Measurements from ENCODE around the gene PCNX2.

PCNX2 gene

DNA sequence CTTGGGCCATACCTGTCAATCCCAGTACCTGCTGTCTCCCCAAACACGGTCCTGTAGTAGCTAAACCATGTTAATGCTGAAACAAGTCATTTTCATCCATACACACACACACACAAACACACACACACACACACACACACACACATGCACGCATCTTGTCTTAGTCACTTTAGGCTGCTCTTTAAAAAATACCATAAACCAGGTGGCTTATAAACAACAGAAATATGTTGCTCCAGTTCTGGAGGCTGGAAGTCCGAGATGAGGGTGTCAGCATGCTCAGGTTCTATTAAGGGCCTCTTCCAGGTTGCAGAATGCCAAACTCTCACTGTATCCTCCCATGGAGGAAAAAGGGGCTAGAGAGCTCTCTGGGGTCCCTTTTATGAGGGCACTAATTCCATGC is 215.2 kb downstream of the PCNX2 start:
- Histone ChIP-seq H3K27ac (ENCODE audit: poor library complexity, severe bottlenecking) (no peak overlapping the region), H3K36me3 (ENCODE audit: low read depth) (no peaks in the 10 kb centered on the region), H3K4me1 (ENCODE audit: insufficient read depth, poor library complexity, severe bottlenecking) (peaks cover under 1% of the 10 kb centered on the region), H3K4me3 (ENCODE audit: severe bottlenecking) (no peak overlapping the region), H3K27me3 (ENCODE audit: insufficient read depth, poor library complexity, severe bottlenecking) (no peaks in the 10 kb centered on the region), H3K9me3 (ENCODE audit: severe bottlenecking) (no peaks in the 10 kb centered on the region)
- TF ChIP-seq, protein P1, sequence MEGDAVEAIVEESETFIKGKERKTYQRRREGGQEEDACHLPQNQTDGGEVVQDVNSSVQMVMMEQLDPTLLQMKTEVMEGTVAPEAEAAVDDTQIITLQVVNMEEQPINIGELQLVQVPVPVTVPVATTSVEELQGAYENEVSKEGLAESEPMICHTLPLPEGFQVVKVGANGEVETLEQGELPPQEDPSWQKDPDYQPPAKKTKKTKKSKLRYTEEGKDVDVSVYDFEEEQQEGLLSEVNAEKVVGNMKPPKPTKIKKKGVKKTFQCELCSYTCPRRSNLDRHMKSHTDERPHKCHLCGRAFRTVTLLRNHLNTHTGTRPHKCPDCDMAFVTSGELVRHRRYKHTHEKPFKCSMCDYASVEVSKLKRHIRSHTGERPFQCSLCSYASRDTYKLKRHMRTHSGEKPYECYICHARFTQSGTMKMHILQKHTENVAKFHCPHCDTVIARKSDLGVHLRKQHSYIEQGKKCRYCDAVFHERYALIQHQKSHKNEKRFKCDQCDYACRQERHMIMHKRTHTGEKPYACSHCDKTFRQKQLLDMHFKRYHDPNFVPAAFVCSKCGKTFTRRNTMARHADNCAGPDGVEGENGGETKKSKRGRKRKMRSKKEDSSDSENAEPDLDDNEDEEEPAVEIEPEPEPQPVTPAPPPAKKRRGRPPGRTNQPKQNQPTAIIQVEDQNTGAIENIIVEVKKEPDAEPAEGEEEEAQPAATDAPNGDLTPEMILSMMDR (IDR thresholded peaks at IDR 0.05; ENCODE audit: poor library complexity, severe bottlenecking), result no peak
- no peak for DNase-seq (ENCODE audit: low spot score)
- no peak for ATAC-seq (ENCODE audit: low read depth)

DNA sequence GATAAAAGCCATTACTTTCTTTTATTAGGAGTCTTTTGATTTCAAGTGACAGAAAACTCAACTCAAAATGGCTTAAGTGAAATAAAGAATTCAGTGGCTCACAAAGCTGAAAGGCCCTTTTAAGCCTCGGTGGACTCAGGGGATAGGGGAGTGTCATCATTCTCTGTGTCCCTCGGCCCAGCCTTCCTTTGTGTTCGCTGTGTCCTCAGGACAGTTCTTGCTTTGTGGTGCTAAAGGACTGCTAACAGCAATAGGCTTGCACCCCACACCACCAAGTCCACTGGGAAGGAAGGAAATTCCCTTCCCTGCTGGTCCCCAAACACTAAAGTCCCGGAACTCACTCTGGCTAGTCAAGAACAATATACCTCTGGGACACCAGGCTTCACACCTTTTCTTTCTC is 216.0 kb downstream of the PCNX2 start:
- DNase-seq (ENCODE audit: low spot score) (no peak), ATAC-seq (ENCODE audit: low read depth) (no peak)
- Histone ChIP-seq H3K27me3 (ENCODE audit: insufficient read depth, poor library complexity, severe bottlenecking) (no peaks in the 10 kb centered on the region), H3K4me1 (ENCODE audit: insufficient read depth, poor library complexity, severe bottlenecking) (peaks cover 3% of the 10 kb centered on the region), H3K36me3 (ENCODE audit: low read depth) (no peaks in the 10 kb centered on the region), H3K4me3 (ENCODE audit: severe bottlenecking) (no peak overlapping the region), H3K27ac (ENCODE audit: poor library complexity, severe bottlenecking) (no peak overlapping the region), H3K9me3 (ENCODE audit: severe bottlenecking) (no peaks in the 10 kb centered on the region)
- TF ChIP-seq, protein P1 (IDR thresholded peaks at IDR 0.05; ENCODE audit: poor library complexity, severe bottlenecking), result no peak

DNA sequence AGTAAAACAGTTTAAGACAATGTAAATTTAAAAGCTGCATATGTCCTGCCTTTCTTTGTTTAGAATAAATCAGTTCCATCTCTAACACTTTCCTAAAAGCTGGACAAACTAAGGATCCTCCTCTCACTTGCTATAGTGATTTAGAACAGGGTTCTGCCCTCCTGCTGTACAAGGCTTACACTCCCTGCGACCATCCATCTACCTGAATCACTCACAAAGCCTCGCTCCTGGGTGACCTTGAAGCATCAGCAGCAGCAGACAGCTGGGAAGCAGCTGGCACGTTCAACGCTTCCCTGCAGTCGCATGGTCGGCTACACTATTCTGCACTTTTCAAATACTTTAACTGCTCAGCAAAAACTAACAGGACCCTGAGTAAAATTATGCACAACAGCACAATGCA is 217.1 kb downstream of the PCNX2 start:
- Histone ChIP-seq H3K27ac (ENCODE audit: poor library complexity, severe bottlenecking) (no peak overlapping the region), H3K4me1 (ENCODE audit: insufficient read depth, poor library complexity, severe bottlenecking) (peaks cover 3% of the 10 kb centered on the region), H3K36me3 (ENCODE audit: low read depth) (no peaks in the 10 kb centered on the region), H3K4me3 (ENCODE audit: severe bottlenecking) (no peak overlapping the region), H3K9me3 (ENCODE audit: severe bottlenecking) (no peaks in the 10 kb centered on the region), H3K27me3 (ENCODE audit: insufficient read depth, poor library complexity, severe bottlenecking) (no peaks in the 10 kb centered on the region)
- no peak for ATAC-seq (ENCODE audit: low read depth)
- DNase-seq (ENCODE audit: low spot score), result no peak
- TF ChIP-seq, protein P1 (IDR thresholded peaks at IDR 0.05; ENCODE audit: poor library complexity, severe bottlenecking), result no peak

DNA sequence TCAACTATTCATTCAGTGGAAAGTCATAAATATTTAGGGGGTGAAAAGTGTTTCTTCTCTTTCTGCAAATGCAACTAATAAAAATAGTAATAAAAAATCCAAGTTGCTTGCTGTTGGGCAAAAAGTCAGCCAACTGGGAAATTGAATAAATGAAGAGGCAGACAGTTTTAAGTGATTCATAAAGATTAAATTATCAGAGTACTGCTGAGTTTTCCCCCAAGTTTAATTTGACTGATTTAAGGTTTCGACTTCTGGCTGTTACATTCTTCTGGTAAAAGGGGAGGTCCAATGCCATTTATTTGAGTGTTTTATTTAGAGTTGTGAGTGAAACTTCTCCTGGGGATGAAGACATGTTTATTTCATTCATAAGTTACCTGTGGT is 219.6 kb downstream of the PCNX2 start:
- no peaks in the 10 kb centered on the region for H3K9me3 ChIP-seq (ENCODE audit: severe bottlenecking)
- no peaks in the 10 kb centered on the region for H3K27me3 ChIP-seq (ENCODE audit: insufficient read depth, poor library complexity, severe bottlenecking)
- H3K4me3 ChIP-seq (ENCODE audit: severe bottlenecking), result no peak overlapping the region
- H3K36me3 ChIP-seq (ENCODE audit: low read depth), result no peaks in the 10 kb centered on the region
- peaks cover 3% of the 10 kb centered on the region for H3K4me1 ChIP-seq (ENCODE audit: insufficient read depth, poor library complexity, severe bottlenecking)
- DNase-seq (ENCODE audit: low spot score), result no peak
- ATAC-seq (ENCODE audit: low read depth), result no peak
- TF ChIP-seq, protein P1 (IDR thresholded peaks at IDR 0.05; ENCODE audit: poor library complexity, severe bottlenecking), result no peak
- no peak overlapping the region for H3K27ac ChIP-seq (ENCODE audit: poor library complexity, severe bottlenecking)

DNA sequence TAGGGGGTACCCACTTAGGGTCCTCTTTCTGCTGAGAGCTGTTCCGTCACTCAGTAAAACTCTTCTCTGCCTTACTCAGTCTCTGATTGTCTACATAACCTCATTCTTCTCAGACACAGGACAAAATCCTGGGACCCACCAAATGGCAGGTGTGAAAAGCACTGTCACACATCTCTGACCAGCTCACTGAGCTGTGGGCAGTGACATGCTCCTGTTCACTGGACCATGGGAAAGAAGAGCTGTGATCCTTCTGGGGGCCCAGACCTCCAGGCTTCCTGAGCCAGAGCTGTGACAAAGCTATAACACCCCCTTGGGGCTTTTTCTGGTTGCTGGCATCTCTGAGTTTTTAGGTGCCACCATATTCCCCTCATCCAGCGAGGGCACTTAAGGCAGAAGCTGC is 229.4 kb downstream of the PCNX2 start:
- no peak for DNase-seq (ENCODE audit: low spot score)
- Histone ChIP-seq H3K9me3 (ENCODE audit: severe bottlenecking) (no peaks in the 10 kb centered on the region), H3K4me3 (ENCODE audit: severe bottlenecking) (no peak overlapping the region), H3K27ac (ENCODE audit: poor library complexity, severe bottlenecking) (no peak overlapping the region), H3K4me1 (ENCODE audit: insufficient read depth, poor library complexity, severe bottlenecking) (no peaks in the 10 kb centered on the region), H3K36me3 (ENCODE audit: low read depth) (peaks cover 3% of the 10 kb centered on the region; the same call in 1 of the 2 replicates), H3K27me3 (ENCODE audit: insufficient read depth, poor library complexity, severe bottlenecking) (no peaks in the 10 kb centered on the region)
- TF ChIP-seq, protein P1 (IDR thresholded peaks at IDR 0.05; ENCODE audit: poor library complexity, severe bottlenecking), result no peak
- ATAC-seq (ENCODE audit: low read depth), result no peak

Measured in RWPE2 (cell line).